Anterior cingulate cortex (tissue), 58 donors: Measurements from ENCODE around the gene RIMS4.
A peak's percentile ranks its signal among the peaks of the same experiment; 100 is the strongest.

Experiments used
- DNase-seq, 58 donors: peaks; one replicate each; lab custom pipeline; 2025; lab: John Stamatoyannopoulos, UW

Gene RIMS4

GRCh38 chr20:44810391-44811149 lies at the start of gene RIMS4:
Gene RIMS4, minus strand, starts transcription at chr20:44810546. Its CDS starts 275 bp downstream, at chr20:44810271.
- DNase-seq: peak in 5 of 58 donors; percentile 14 to 43 (median 20)

GRCh38 chr20:44858606-44859360 lies 48.4 kb upstream of the RIMS4 start:
- DNase-seq: no peak

GRCh38 chr20:44856856-44857448 lies 46.6 kb upstream of the RIMS4 start:
- no peak for DNase-seq

GRCh38 chr20:44856442-44856841 lies 46.1 kb upstream of the RIMS4 start:
- DNase-seq: no peak

GRCh38 chr20:44851545-44851944 lies 41.2 kb upstream of the RIMS4 start:
- no peak for DNase-seq

- no peak for DNase-seq
These were observed 40.5 kb upstream of the RIMS4 start for GRCh38 chr20:44850837-44851236.

GRCh38 chr20:44850272-44850671 lies 39.9 kb upstream of the RIMS4 start:
- DNase-seq: no peak

- DNase-seq: no peak
These were observed 39.4 kb upstream of the RIMS4 start for GRCh38 chr20:44849703-44850102.

GRCh38 chr20:44848254-44849015 lies 38.1 kb upstream of the RIMS4 start:
- no peak for DNase-seq

- no peak for DNase-seq
These were observed 33.5 kb upstream of the RIMS4 start for GRCh38 chr20:44843876-44844275.

GRCh38 chr20:44841955-44842354 lies 31.6 kb upstream of the RIMS4 start:
- DNase-seq: no peak

- DNase-seq: no peak
These were observed 30.5 kb upstream of the RIMS4 start for GRCh38 chr20:44840826-44841225.

GRCh38 chr20:44839481-44839880 lies 29.1 kb upstream of the RIMS4 start:
- DNase-seq: no peak

GRCh38 chr20:44838521-44838920 lies 28.2 kb upstream of the RIMS4 start:
- DNase-seq: no peak

- peak in 3 of 58 donors; percentile 0 to 17 (median 3) for DNase-seq
These were observed 27.6 kb upstream of the RIMS4 start for GRCh38 chr20:44837946-44838345.

GRCh38 chr20:44836601-44837120 lies 26.3 kb upstream of the RIMS4 start:
- DNase-seq: no peak

- DNase-seq: no peak
These were observed 25.4 kb upstream of the RIMS4 start for GRCh38 chr20:44835661-44836221.

- no peak for DNase-seq
These were observed 24.8 kb upstream of the RIMS4 start for GRCh38 chr20:44835116-44835515.

- DNase-seq: no peak
These were observed 24.3 kb upstream of the RIMS4 start for GRCh38 chr20:44834693-44835092.

- DNase-seq: no peak
These were observed 23.1 kb upstream of the RIMS4 start for GRCh38 chr20:44833437-44833836.
